ENCODE results near the gene SAMHD1.

DNA sequence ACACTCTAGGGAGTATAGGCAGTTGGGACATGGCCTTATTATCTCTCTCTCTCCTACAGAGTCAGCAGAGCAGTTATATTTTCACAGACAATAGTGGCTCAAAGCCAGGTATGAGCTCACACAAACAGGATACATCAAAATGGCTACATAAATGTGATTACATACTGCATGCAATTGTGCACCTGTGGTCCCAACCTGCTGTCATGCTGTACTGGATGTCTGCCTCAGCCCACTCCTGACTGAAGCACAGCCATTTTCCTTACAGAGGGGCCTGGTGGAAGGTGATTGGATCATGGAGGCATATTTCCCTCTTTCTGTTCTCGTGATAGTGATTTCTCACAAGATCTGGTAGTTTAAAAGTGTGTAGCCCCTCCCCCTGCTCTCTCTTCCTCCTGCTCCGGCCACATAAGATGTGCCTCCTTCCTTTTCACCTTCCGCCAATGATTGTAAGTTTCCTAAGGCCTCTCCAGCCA lies 37.0 kb upstream of the SAMHD1 start:
- TF ChIP-seq CTCF (IDR thresholded peaks at IDR 0.05) (no peak), POLR2A (IDR thresholded peaks at IDR 0.05) (no peak)
